ENCODE results near the gene DAPK2. TPM values are rescaled to one million over a fixed set of nuclear protein-coding genes. Genes with fewer than 3 reads are reported as not detected.

DAPK2 gene
- total and polyA plus RNA-seq, 2 of the 13 experiments (the other 11 are each of a cell fraction or from before 2014, with no cell fraction given): 0.33 to 0.63 TPM

DNA sequence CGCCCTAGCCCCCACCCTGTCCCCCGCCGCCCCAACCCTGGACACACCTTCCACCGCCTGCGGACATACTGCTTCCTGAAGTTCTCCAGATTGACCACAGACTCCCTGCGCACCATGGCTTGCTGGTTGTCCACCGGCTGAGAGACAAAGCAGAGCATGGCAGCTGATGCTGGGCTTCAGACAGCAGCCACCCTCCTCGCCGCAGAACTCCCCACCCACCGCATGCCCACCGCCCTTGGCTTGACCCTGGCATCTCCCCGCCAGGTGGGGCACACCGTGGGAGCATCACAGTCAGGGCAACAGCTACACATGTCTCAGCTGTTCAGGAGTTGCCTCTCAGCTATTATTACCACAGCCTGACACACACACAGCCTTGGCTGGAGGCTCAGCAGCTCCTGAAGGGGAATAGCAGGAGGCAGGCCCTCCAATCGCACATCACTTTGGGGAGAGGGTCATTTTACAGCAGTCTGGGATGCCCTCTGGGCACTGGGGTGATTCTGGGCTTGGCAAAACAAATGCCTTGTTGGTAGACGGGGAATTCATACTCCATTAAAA, 134.1 kb downstream of the DAPK2 start:
- Histone ChIP-seq H3K27ac (ENCODE audit: extremely low read length, insufficient read depth, low read length) (no peak overlapping the region), H3K79me2 (ENCODE audit: insufficient read depth, low read length) (no peaks in the 10 kb centered on the region), H3K4me3 (replicated peaks in 1 of 3; ENCODE audit: insufficient read depth in 1 of 3, low read depth in 2 of 3, low read length in 3 of 3) (no peak overlapping the region), H3K4me2 (ENCODE audit: low read depth, low read length) (no peak overlapping the region), H3K9ac (ENCODE audit: insufficient read depth, low read depth, low read length) (no peak overlapping the region), H4K20me1 (ENCODE audit: insufficient read depth, low read length) (no peaks in the 10 kb centered on the region), H3K4me1 (ENCODE audit: insufficient read depth, low read length) (peaks cover 34% of the 10 kb centered on the region), H3K9me3 (ENCODE audit: low read length) (no peaks in the 10 kb centered on the region), H3K27me3 (ENCODE audit: control insufficient read depth in 1 of 2, insufficient read depth in 2 of 2, low read length in 2 of 2) (peaks cover 5 to 7% of the 10 kb centered on the region in 2 experiments; a peak in 3 of 5 replicates), H3K36me3 (replicated peaks in 1 of 2; ENCODE audit: control insufficient read depth in 1 of 2, insufficient read depth in 2 of 2, low read length in 2 of 2) (no peaks in the 10 kb centered on the region), H2AFZ (ENCODE audit: low read length) (no peak overlapping the region)
- intact Hi-C loops (cut with micrococcal nuclease; ENCODE audit: unreplicated experiment) (no loop called here), in situ Hi-C loops (cut with HindIII; ENCODE audit: extremely low pct_ligation_motif_present, low pct_unique_long_range_greater_than_20kb) (no loop called here)
- TF ChIP-seq ZNF816 (CRISPR knock-in tag; IDR thresholded peaks at IDR 0.05; ENCODE audit: borderline replicate concordance): no peak
- WGBS (ENCODE audit: low lambda C conversion rate): 32% methylated on average over 7 of the region's 15 CpGs
- ATAC-seq (no peak), DNase-seq (ENCODE audit: low spot score) (no peak), FAIRE-seq (no peak)
- POLR2A ChIA-PET: no interaction called here
- CTCF ChIA-PET (ENCODE audit: low intra/inter-chr PET ratio, low total read pairs): no interaction called here
- BruUV-seq (replicated peaks): no TSS peak

GRCh38 chr15:63911160-63911559, 135.1 kb downstream of the DAPK2 start:
- Histone ChIP-seq H3K4me3 (replicated peaks in 1 of 3; ENCODE audit: insufficient read depth in 1 of 3, low read depth in 2 of 3, low read length in 3 of 3) (no peak overlapping the region), H3K27ac (ENCODE audit: extremely low read length, insufficient read depth, low read length) (no peak overlapping the region), H4K20me1 (ENCODE audit: insufficient read depth, low read length) (no peaks in the 10 kb centered on the region), H3K27me3 (ENCODE audit: control insufficient read depth in 1 of 2, insufficient read depth in 2 of 2, low read length in 2 of 2) (peaks cover 5 to 7% of the 10 kb centered on the region in 2 experiments; a peak in 3 of 5 replicates), H3K4me2 (ENCODE audit: low read depth, low read length) (no peak overlapping the region), H3K4me1 (ENCODE audit: insufficient read depth, low read length) (peaks cover 29% of the 10 kb centered on the region), H3K9ac (ENCODE audit: insufficient read depth, low read depth, low read length) (no peak overlapping the region), H3K79me2 (ENCODE audit: insufficient read depth, low read length) (no peaks in the 10 kb centered on the region), H2AFZ (ENCODE audit: low read length) (no peak overlapping the region), H3K36me3 (replicated peaks in 1 of 2; ENCODE audit: control insufficient read depth in 1 of 2, insufficient read depth in 2 of 2, low read length in 2 of 2) (no peaks in the 10 kb centered on the region), H3K9me3 (ENCODE audit: low read length) (no peaks in the 10 kb centered on the region)
- no peak for TF ChIP-seq SNAI1 (CRISPR knock-in tag; IDR thresholded peaks at IDR 0.05; ENCODE audit: borderline replicate concordance)
- WGBS (ENCODE audit: low lambda C conversion rate): 72% methylated on average over 4 of the region's 4 CpGs
- intact Hi-C loops (cut with micrococcal nuclease; ENCODE audit: unreplicated experiment): no loop called here
- no peak for ATAC-seq
- DNase-seq (ENCODE audit: low spot score): no peak
- CTCF ChIA-PET (ENCODE audit: low intra/inter-chr PET ratio, low total read pairs): no interaction called here
- BruUV-seq (replicated peaks): no TSS peak
- POLR2A ChIA-PET: no interaction called here
- no peak for FAIRE-seq
- in situ Hi-C loops (cut with HindIII; ENCODE audit: extremely low pct_ligation_motif_present, low pct_unique_long_range_greater_than_20kb): no loop called here

Measured in HepG2 (cell line).